AG09319 (cell line): ENCODE data around the gene QRFP.

Experiments
- DNase-seq: peaks from one replicate; pipeline ENCODE4 v3.0.0-alpha.2; 2010; ENCODE audit warnings: low read depth; ENCODE audit errors: extremely low read depth
- TF ChIP-seq, protein P1 (sequence below): IDR thresholded peaks from 2 replicates; pipeline ENCODE4 v1.5.1; 2011; ENCODE audit warnings: low read depth, mild to moderate bottlenecking, inconsistent platforms, low read length, moderate library complexity

The QRFP gene

DNA sequence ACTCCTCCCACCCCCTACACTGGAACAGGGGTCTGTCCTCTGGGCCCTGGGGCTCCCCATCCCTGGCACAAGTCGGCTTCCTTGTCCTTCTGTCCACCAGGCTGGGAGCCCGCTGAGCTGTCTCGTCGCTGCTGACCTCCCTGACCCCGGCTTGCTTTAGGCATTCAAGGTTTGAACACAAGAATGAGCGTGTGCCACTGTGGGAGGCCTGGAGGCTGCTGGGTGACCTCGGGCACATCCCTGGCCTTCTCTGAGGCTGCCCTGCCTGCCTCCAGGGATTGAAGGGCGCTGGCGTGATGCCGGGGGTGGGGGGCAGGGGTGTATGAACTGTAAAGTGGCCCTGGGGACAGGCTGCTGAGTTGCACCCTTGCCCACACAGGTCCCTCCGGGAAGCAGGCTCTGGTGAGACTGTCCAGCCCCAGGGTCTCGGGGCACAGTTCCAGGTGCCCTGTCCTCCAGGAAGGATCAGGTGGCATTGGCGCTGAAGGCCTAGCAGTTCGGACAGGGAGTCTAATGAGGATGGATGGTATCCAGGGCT is 24.2 kb upstream of the QRFP start:
- TF ChIP-seq, protein P1, sequence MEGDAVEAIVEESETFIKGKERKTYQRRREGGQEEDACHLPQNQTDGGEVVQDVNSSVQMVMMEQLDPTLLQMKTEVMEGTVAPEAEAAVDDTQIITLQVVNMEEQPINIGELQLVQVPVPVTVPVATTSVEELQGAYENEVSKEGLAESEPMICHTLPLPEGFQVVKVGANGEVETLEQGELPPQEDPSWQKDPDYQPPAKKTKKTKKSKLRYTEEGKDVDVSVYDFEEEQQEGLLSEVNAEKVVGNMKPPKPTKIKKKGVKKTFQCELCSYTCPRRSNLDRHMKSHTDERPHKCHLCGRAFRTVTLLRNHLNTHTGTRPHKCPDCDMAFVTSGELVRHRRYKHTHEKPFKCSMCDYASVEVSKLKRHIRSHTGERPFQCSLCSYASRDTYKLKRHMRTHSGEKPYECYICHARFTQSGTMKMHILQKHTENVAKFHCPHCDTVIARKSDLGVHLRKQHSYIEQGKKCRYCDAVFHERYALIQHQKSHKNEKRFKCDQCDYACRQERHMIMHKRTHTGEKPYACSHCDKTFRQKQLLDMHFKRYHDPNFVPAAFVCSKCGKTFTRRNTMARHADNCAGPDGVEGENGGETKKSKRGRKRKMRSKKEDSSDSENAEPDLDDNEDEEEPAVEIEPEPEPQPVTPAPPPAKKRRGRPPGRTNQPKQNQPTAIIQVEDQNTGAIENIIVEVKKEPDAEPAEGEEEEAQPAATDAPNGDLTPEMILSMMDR, result no peak
- no peak for DNase-seq

DNA sequence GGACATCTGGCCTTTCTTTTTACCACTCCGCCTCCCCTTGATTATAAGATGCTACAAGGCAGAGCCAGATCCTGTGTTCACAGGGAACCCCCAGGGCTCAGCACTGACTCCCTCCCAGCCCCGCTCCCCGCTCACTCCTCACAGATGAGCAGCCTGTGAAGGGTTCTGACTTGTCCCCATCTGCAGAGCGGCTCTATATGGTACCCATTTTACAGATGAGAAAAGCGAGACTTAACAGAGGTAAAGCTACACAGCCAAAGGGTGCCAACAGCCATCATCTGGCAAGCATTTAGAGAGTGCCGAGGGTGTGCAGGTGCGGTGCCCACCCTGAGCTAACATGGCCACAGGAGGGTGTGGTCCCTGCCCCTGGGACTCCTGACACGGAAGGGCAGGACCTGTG is 23.6 kb upstream of the QRFP start:
- TF ChIP-seq, protein P1, result no peak

DNA sequence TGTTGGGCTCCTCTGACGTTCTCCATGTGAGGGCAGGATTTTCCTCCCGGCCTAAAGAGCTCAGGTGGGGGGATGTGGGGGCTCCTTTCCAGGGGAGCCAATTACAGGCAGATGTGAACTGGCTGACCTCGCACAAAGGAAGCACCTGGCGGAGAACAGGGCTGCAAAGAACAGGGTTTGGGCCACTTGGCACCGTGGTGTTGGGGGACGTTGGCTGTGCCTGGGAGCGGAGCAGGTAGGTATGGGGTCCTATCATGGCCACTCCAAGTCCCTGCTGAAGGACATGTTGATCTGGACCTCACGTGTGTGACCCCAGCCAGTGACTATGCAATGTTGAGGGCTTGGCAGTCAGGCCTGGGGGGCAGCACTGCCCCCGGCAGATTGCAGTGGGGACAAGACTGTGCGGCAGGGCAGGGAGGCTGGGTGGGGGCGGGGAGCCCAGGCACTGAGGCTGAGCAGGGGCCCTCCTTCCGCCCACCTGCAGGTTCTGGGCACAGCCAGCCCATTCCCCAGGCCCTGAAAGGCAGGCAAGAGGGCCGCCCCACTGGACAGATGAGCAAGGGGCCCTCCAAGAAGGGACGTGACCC is 23.0 kb upstream of the QRFP start:
- TF ChIP-seq, protein P1, result no peak
- no peak for DNase-seq

More for the DNA sequence above, 23.6 kb upstream of the QRFP start:
- DNase-seq, result no peak

DNA sequence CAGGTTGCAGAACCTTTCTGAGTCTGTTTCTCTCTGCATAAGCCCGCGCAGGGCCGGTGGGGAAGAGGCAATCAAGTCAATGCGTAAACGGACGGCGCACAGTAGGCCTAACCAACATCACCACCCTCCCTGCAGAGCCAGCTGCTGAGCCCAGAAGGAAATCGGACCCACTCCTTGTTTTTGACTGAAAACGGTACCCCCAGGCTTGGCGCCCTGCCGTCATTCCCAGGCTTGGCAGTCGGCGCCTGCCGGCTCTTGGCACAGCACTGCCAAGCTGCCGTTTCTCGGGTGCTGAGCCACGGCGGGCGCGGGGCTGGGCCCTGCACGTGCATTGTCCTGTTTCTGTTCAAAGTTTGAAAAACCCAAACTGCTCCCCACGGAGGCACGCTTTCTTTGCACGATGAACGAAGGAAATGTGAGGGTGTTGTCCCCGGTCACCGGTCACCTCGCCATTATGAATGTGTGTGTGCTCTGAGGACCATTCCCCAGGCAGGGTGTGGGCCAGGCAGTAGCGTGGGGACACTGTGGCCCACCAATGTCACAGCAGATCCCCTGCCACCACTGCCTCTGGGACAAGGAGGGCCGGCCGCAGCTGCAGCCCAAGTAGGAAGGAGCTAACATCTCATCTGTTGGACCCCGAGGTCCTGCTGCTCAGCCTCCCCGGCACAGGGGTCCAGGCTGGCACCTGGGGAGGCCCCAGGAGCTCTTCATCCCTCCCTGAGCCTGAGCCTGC is 22.4 kb upstream of the QRFP start:
- TF ChIP-seq, protein P1, result no peak
- DNase-seq, result no peak

DNA sequence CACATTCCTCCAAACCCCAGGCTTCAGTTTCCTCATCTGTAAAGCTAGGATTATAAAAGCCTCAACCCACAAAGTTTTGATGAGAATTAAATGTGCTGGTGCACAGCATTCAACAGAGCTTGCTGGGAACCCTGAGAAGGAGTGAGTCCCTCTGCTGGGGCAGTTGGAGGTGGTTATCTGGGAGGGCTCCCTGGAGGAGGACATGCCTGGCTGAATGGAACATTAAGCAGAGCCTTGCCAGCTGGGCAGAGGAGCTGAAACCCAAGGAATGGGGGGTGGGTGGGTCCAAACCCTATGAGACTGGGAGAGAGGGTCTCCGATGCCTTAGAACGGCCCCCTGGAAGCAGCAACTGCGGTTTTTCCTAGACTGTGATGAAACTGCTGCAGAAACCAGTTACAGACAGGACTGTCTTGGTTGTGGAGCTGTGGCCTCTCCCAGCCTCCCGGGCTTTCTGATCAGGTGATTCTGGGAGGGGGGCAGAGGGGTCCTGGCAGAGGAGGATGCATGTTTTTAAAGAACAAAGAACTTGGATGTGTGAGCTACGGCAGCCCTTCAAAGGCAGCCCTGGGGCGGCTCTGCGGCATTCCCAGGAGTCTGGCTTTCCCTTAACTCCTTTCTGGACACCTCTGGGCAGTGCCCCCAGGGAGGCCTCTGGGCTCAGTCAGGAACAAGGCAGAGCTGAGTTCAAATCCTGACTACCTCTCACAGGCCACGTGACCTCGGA is 21.7 kb upstream of the QRFP start:
- TF ChIP-seq, protein P1, result no peak
- no peak for DNase-seq

DNA sequence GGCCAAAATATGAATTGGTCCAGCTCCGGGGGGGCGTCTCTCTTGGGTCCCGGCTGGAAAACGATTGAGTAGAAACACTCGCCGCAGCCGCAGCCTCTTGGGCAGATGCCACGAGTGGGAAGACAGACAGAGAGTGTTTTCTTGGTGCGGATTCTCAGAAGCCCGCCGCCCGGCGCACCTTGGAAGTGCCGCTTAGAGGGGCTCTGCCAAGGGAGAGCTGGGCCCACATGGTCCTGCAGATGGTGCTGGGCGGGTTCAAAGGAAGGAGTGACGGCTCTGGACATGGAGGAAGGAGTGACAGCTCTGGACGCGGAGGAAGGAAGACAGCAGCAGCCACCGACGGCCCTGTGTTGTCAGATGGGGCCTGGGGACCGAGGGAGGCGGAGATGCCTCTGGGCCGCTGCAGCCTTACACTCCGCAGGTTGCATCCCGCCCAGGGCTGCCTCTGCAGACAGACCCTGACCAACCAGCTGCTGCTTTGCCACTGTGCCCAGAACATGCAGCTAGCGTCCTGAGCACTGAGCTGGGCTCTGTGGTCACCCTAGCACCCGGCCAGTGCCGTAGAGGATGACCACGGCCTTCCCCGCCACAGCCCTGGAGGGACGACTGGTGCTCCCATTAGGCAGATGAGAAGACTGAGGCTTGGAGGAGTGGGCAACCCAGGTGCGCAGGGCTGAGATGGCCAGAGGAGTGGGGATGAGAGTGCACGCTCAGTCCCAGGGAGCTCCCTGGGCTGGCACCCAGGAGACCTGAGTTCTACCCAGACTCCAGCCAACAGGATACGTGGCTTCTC is 20.8 kb upstream of the QRFP start:
- no peak for DNase-seq

More for the DNA sequence above, 20.8 kb upstream of the QRFP start:
- TF ChIP-seq, protein P1, result no peak
